Breast epithelium (tissue), 4 donors: ENCODE measurements around the gene PCDHGA4. TPM values are rescaled to one million over a fixed set of nuclear protein-coding genes. Genes with fewer than 3 reads are reported as not detected.
"Not testable (repeated sequence)": the region's sequence is repeated elsewhere in the genome, so short reads cannot be mapped to it uniquely, and the experiment has no call there.

Source experiments
- DNase-seq, 2 donors: peaks; one replicate each; pipeline ENCODE4 v3.0.0-alpha.2; 2019; ENCODE audit warnings: low spot score in 2 of 2
- H3K27ac ChIP-seq, 2 donors: fragments of 200-600 bp; sonication (generic) in 1 of 2; one replicate each; pipeline ENCODE4 v1.5.1; 2016 to 2019; ENCODE audit warnings: mild to moderate bottlenecking in 1 of 2
- H3K27me3 ChIP-seq, 2 donors: fragments of 200-600 bp; sonication (generic) in 1 of 2; one replicate each; pipeline versions ENCODE4 v1.5.1 to v1.6.0; 2017 to 2019; ENCODE audit warnings: control low read depth in 1 of 2, mild to moderate bottlenecking in 1 of 2
- H3K36me3 ChIP-seq: fragments of 200-600 bp; one replicate; pipeline ENCODE4 v1.5.1; 2019
- H3K4me1 ChIP-seq, 2 donors: fragments of 200-600 bp; sonication (generic); one replicate each; pipeline ENCODE4 v1.5.1; 2016 to 2019; ENCODE audit warnings: control low read depth in 1 of 2
- H3K4me3 ChIP-seq, 3 donors: fragments of 200-600 bp; sonication (generic); 1 replicate in 2 of 3; 2 replicates in 1 of 3; pipeline ENCODE4 v1.5.1; 2016 to 2019; ENCODE audit warnings: mild to moderate bottlenecking in 3 of 3, moderate library complexity in 2 of 3
- H3K9me3 ChIP-seq, 2 donors: fragments of 200-600 bp; sonication (generic) in 1 of 2; one replicate each; pipeline ENCODE4 v1.5.1; 2016 to 2019; ENCODE audit warnings: control low read depth in 1 of 2
- CTCF ChIP-seq, 3 donors: fragments of 450-650 bp; IDR thresholded peaks; one replicate each; pipeline ENCODE4 v1.5.1; 2016 to 2017; ENCODE audit warnings: antibody characterized with exemption in 3 of 3, mild to moderate bottlenecking in 3 of 3, moderate library complexity in 3 of 3
- POLR2A ChIP-seq: fragments of 450-650 bp; IDR thresholded peaks from one replicate; pipeline ENCODE4 v1.6.1; 2016; ENCODE audit warnings: antibody characterized with exemption, mild to moderate bottlenecking, moderate library complexity
- POLR2AphosphoS5 ChIP-seq, 3 donors: sonication (generic); formaldehyde crosslinking; IDR thresholded peaks; one replicate each; pipeline ENCODE4 v1.6.1; 2017; ENCODE audit warnings: antibody characterized with exemption in 3 of 3
- intact Hi-C: fragments of 100-400 bp; cut with DNase I; formaldehyde crosslinking; loops from one replicate; pipeline ENCODE4 v1.15.1; 2023; ENCODE audit warnings: low total_unique reads
- total RNA-seq, 3 donors: library from RNA; depleted of rRNA; stranded (reverse); fragments of >200 nt; gene quantifications; one replicate each; pipeline ENCODE4 v1.1.0, GENCODE V29; 2016

Gene PCDHGA4
- total RNA-seq, 3 donors from 2014 or later = 5.3 to 12.1 (median 6.4) TPM

GRCh38 chr5:141389153-141390042 lies 34.6 kb downstream of the PCDHGA4 start:
- TF ChIP-seq POLR2A (no peak), CTCF (IDR thresholded peaks at IDR 0.05) (no peak), POLR2AphosphoS5 (IDR thresholded peaks at IDR 0.05) (no peak)
- Histone ChIP-seq H3K9me3 (peaks cover 80 to 95% of the 10 kb centered on the region in 2 donors), H3K27ac (no peak overlapping the region), H3K4me1 (no peaks in the 10 kb centered on the region), H3K4me3 (peak overlapping the region in 1 of 3 donors; percentile 20), H3K36me3 (no peaks in the 10 kb centered on the region), H3K27me3 (no peaks in the 10 kb centered on the region)
- intact Hi-C loops = no loop called here
- DNase-seq = no peak

GRCh38 chr5:141392429-141393198 lies 37.8 kb downstream of the PCDHGA4 start, which contains the start of gene PCDHGA8:
TSS of gene PCDHGA8 (plus strand) at chr5:141392633. CDS start at chr5:141392814, 181 bp downstream.
- Histone ChIP-seq H3K4me1 (no peaks in the 10 kb centered on the region), H3K9me3 (peaks cover 80 to 96% of the 10 kb centered on the region in 2 donors), H3K4me3 (no peak within 1 kb of the TSS), H3K27ac (no peak within 1 kb of the TSS), H3K36me3 (no peaks in the 10 kb centered on the region), H3K27me3 (no peaks in the 10 kb centered on the region)
- intact Hi-C loops = no loop called here
- TF ChIP-seq POLR2A = no peak
- TF ChIP-seq POLR2AphosphoS5 (IDR thresholded peaks at IDR 0.05) = no peak
- TF ChIP-seq CTCF (IDR thresholded peaks at IDR 0.05) = no peak
- no peak for DNase-seq

GRCh38 chr5:141393267-141393666 lies 38.4 kb downstream of the PCDHGA4 start:
- no peaks in the 10 kb centered on the region for H3K27me3 ChIP-seq
- peaks cover 81 to 96% of the 10 kb centered on the region in 2 donors for H3K9me3 ChIP-seq
- TF ChIP-seq CTCF (IDR thresholded peaks at IDR 0.05) (no peak), POLR2AphosphoS5 (IDR thresholded peaks at IDR 0.05) (no peak), POLR2A (no peak)
- DNase-seq = no peak
- H3K27ac ChIP-seq = no peak overlapping the region
- no peaks in the 10 kb centered on the region for H3K36me3 ChIP-seq
- intact Hi-C loops = no loop called here
- no peak overlapping the region for H3K4me3 ChIP-seq
- no peaks in the 10 kb centered on the region for H3K4me1 ChIP-seq

GRCh38 chr5:141394401-141395187 lies 39.8 kb downstream of the PCDHGA4 start:
- H3K4me1 ChIP-seq, H3K27me3 ChIP-seq, H3K36me3 ChIP-seq, DNase-seq, intact Hi-C loops, H3K27ac ChIP-seq: not testable (repeated sequence)
- H3K9me3 ChIP-seq = peaks cover 81 to 95% of the 10 kb centered on the region in 2 donors
- peak overlapping the region in 1 of 3 donors; percentile 30 for H3K4me3 ChIP-seq
